ENCODE data around the gene RPS21.
A peak's percentile ranks its signal among the peaks of the same experiment; 100 is the strongest.
"Not testable (repeated sequence)": the region's sequence is repeated elsewhere in the genome, so short reads cannot be mapped to it uniquely, and the experiment has no call there.

The RPS21 gene

GRCh38 chr20:62413025-62413570 is 26.2 kb downstream of the RPS21 start:
- DNase-seq = no peak

DNA sequence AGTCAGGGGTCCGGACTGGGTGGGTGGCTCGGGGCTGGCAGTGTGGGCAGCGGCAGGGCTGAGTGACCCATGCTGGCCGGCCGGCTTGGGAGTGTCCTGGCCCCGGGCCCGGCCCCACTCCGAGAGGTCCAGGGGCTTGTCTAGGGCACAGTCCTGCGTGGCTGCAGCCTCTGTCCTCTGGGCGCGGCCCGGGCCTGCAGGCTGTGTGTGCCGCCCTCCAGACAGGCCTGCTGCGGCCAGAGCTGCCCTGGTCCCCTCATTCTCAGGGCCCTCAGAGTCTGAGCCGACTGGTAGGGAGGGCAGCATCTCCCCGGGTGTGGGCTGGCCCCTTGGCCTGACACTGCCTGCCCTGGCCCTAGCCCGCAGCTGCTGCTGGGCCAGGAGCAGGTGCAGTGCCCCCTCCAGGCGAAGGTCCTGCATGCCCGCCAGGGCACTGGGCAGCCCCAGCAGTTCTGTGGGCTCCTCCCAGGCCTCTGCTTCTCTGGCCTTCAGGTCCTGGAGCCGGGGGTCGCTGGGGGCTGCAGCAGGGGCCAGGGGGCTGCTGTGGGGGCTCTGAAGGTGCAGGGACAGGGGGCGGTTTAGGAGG is 27.1 kb downstream of the RPS21 start:
- no peak for DNase-seq

GRCh38 chr20:62415354-62416111 is 28.6 kb downstream of the RPS21 start:
- DNase-seq = no peak

DNA sequence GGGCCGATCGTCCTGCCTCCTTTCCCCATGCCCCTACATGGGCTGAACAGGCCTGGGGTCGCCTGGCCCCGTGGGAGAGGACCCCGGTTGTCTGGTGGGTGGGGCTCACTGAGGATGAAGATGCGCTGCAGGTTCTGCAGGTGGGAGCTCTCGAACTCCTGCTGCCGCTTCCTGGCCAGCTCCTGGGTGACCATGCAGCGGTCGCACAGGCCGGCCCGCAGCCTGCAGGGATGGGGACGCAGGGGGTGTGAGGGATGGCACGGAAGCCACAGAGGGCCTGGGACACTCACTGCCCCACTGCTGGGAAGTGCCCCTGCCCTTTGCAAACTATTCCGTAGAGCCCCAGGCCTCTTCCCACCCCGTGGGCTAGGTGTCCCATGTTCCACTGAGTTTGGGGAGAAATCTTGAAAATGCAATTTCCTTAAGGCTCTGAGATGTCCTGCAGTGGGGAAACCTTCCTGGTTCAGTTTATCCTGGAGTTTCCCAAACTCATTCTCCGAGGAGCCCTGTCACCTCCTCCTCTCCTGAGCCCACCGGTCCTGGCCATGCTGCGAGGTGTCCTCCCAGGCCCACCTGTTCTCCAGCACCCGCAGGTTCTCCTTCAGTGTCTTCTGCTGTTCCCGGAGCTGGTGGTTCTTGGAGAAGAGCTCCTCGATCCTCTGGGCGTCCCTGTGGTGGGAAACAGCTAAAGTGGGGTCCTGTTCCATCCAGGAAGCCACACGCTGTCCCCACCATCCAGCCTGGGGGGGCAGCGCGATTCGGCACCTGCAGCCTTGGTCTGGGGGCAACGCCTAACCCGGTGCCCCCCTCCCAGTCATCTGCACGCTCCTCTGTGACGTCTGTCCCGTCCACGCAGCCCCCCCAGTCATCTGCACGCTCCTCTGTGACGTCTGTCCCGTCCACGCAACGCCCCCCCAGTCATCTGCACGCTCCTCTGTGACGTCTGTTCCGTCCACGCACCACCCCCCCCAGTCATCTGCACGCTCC is 30.0 kb downstream of the RPS21 start:
- no peak for DNase-seq

DNA sequence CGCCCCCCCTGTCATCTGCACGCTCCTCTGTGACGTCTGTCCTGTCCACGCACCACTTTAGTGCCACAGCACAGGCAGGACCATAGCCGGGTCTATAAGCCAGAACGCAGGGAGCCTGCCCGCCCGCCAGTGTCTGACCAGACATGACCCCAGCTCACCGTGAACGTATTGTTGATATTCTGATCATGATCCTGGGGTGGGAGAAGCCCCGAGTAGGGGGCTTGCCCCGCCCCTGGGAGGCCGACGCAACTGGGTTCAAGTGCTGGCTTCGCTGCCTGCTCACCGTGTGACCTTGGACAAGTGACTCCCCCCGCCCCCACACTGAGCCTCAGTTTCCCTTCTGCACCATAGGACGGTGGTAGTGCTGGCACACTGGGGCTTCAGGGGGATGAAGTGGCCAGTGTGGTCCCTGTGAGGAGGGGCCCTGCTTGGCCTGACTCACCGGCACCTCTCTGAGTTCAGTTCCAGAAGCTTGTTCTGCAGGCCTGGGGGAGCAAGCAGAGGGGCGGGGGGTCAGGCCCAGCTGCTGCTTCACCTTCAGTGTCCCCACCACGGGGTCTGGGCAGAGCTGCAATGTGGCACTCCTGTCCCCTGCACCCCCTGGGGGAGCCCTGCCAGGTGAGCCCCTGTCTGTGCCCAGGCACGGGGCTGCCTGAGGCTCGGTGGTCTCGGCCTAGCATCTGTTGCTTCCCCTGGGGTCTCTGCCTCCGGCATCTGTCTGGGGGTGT is 31.2 kb downstream of the RPS21 start:
- no peak for DNase-seq

DNA sequence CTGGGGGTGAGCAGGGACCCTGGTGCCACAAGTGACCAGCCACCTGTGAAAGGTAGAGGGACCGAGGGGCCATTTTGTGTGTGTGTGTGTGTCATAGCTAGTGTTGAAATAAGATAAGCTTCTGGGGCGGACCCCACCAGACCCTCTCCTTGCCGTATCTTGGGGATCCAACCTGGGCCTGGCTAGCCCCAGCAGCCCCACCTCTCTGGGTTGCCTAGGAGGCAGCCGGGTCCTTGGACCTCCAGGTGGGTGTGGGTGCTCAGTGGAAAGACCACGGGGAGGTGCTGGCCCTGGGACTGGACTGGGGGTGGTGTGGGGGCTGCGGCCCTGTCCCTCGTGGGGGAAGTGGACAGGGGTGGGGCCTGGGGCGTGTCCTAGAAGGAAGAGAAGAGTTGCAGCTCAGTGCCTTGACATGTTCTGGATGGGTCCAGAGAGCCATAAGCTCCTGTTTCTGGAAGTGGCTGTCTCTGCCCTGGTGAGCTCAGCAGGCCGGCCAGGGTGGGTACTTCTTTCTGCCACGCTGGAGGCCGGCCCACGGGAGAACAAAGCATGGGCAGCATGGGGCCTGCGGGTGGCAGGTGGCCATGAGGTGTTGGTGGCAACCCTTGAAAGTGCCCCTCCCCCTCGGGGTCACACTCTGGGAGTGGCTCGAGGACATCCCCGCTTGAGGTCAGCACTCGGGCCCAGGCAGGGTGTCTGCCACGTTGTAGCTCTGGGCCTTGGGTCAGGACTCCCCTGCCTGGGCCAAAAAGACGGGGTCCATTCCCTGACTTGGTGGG is 32.0 kb downstream of the RPS21 start:
- no peak for DNase-seq

DNA sequence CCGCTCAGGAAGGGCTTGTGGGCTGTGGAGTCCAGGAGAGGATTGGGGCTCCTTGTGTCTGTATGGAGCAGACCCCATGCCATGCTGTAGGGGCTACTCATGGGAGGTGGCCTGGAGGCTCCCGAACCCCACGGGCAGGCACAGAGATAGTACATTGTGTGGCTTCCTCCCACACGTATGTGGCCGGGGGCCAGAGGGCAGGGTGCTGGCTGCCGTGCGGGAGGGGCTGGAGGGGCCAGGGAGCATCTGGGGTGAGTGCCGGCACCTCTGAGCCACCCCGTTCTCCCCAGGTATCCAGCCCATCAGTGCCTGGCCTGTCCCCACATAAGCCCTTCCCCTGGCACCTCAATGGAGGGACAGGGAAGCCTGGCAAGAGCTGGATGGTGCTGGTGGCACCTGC is 32.9 kb downstream of the RPS21 start:
- DNase-seq = no peak

DNA sequence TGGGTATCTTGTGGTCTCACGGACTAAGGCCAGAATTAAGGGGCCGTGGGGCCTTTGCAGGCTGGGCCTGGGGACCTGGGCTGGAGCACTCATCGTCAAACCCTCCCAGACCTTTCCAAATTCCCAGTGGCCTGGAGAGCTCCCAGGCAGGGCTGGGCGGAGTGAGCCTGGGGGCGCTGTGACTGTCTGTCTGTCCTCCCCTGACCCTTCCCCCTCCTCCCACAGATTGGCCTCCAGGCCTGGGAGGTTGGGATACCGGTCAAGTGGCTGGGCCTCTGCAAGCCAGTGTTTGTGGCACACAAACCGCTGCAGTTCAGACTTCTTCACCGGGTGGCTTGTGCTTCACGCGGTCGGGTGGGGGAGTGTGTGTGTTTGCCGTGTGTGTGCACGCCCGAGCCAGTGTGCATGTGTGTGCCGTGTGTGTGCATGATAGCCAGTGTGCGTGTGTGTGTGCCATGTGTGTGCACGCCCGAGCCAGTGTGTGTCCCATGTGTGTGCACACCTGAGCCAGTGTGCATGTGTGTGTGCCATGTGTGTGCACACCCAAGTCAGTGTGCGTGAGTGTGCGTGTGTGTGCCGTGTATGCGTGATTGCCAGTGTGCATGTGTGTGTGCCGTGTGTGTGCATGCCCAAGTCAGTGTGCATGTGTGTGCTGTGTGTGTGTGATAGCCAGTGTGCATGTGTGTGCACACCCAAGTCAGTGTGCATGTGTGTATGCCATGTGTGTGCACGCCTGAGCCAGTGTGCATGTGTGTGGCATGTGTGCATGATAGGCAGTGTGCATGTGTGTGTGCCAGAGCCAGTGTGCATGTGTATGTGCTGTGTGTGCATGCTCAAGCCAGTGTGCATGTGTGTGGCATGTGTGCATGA is 34.2 kb downstream of the RPS21 start:
- no peak for DNase-seq

DNA sequence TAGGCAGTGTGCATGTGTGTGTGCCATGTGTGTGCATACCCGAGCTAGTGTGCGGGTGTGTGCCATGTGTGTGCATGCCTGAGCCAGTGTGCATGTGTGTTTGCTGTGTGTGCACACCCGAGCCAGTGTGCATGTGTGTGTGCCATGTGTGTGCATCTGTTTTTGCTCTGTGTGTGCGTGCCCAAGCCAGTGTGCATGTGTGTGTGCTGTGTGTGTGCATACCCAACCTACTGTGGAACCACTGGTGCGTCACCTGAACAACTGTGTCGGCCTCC is 34.8 kb downstream of the RPS21 start:
- DNase-seq = no peak

DNA sequence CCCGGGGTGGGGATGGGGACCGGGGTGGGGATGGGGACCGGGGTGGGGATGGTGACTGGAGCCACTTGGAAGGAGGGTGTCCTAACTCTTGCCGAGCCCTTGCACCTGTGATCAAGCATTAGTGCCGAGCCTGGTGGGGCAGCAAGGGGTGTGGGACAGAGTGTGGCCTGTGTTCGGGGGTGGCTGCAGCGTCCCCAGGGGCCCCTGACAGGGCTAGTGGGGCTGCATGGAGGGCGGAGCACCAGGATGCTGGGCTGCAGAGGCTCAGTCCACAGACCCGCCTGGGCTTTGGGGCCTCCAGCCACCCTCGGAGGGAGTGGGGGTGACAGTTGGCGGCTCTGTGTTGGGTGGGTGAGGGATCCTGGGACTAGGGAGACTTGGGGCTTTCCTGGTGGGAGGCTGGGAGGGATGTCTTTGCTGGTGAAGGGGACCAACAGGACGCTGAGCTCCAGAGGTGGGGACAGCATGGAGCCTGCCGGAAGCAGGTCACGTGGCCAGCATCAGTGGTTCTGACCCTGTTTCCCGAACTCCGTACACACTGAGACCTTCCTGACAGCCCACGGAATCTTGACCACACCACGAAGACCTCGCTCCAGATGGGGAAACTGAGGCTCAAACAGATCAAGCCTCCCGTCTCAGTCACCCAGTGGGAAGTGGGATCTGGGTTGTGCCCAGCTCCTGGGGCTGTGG is 35.9 kb downstream of the RPS21 start:
- no peak for DNase-seq

DNA sequence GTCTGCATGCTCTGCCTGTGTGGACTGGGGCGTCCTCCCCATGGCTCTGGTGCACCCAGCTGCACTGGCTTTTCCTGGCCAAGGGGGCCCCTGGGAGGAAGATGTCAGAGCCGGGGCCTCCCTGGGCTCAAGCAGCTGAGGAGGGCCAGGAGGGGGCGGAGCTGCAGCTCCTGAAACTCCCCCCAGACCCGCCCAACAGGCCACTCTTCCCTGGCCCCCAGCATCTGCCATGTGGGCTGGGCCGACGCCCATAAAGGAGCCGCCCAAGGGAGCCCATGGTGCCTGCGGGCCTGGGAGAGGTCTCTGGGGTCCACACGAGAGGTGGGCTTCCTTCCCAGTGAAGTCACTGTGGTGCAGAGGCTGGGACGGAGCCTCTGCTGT is 36.4 kb downstream of the RPS21 start:
- no peak for DNase-seq

DNA sequence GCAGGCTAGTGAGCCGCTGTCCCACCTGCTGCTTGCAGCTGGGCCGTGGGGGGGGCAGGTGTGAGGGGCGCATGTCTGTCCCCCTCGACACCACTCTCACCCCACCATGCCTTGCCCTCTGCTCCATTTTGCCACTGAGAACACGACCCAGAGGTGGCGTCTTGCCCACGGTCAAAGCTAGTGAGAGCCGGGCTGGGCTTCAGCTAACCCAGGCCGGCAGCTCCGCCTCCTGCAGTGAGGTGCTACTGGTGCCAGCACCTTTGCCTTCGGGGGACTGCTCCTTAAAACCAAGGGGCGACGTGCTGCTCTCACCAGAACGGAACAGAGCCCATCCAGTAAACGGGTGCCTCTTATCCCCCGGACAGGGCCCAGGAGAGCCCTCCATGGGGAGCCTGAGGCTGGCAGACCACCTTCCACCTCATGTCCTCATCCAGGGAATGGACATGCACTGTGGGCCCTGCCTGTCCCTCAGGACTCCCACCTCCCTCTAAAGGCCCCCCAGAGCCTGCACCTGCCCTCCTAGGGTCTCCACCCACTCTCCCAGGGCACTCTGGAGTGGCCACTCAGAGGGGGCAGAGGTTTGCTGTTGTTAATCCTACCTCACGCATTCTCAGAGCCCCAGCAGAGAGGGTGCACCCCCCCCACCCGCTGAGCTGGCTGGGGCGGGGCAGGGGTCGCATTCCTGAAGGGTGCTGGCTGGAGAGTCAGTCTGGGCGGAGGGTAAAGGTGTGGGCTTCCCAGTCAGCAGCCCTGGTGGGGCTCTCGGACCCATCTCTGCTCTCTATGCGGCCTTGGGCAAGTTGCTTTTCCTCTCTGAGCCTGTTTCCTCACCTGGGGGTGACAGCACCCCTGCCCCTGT is 37.6 kb downstream of the RPS21 start:
- DNase-seq = no peak

DNA sequence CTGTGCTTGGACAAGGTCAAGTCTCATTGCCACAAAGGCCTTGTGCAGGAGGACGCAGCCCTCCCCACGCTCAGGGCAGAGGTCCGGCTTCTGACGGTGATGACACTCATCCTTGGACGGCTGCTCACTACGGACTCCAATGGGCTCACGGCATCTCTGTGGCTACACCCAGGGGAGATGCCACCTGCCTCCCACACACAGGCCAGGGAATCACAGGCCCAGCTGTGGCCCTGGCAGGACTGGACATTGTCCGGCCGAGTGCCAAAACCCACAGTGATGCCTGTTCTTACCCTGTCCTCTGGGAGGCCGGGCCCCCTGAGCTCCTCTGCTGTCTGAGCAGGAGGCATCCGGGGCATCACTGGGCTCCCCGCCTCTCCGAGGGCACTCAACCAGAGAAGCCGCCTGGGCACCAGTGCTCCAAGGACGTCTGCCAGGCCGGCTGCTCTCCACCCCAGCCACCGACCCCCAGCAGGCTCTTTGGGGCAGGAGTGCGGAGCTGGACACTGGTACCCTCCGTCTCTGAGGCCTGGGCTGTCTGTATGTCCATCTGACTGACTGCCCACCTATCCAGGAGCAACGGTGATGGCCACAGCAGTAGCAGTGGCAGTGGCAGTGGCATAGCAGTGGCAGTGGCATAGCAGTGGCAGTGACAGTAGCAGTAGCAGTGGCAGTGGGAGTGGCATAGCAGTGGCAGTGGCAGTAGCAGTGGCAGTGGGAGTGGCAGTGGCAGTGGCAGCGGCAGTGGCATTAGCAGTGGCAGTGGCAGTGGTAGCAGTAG is 38.6 kb downstream of the RPS21 start:
- no peak for DNase-seq

GRCh38 chr20:62426059-62426348 is 39.1 kb downstream of the RPS21 start:
- DNase-seq = not testable (repeated sequence)

- DNase-seq = no peak
These were observed 39.8 kb downstream of the RPS21 start for GRCh38 chr20:62426699-62427131.

- DNase-seq = peak; percentile 72
These were observed 40.5 kb downstream of the RPS21 start, which contains the start of gene RBBP8NL for GRCh38 chr20:62427172-62428001. RBBP8NL (minus strand) TSS chr20:62427539; CDS start chr20:62419647, 7,892 bp downstream.

DNA sequence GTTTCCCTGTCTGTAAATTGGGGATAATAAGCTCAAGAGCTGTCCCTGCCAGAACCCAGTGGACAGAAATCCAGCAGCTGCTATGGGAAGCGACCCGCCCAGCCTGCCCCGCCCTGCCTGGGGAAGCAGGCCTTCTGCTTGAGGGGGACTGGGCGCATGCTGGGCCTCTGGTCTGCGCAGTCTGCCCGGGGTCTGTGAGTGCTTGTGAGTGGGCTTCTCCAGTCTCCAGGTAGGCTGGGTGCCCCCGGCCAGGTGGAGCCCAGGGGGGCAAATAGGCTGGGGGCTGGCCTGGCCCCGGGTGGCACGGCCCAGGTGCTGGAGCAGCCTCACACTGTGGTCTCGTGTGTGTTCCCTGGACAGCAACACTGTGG is 41.1 kb downstream of the RPS21 start:
- no peak for DNase-seq
